Right atrium auricular region (tissue), 2 donors: ENCODE measurements around the gene ADARB2. TPM values are rescaled to one million over a fixed set of nuclear protein-coding genes. Genes with fewer than 3 reads are reported as not detected.
A peak's percentile ranks its signal among the peaks of the same experiment; 100 is the strongest.
"Not testable (repeated sequence)": the region's sequence is repeated elsewhere in the genome, so short reads cannot be mapped to it uniquely, and the experiment has no call there.

Source experiments
- DNase-seq: peaks from one replicate; pipeline ENCODE4 v3.0.0-alpha.2; 2019; ENCODE audit warnings: low spot score
- H3K27ac ChIP-seq, 2 donors: fragments of 200-600 bp; sonication (generic); 1 replicate in 1 of 2; 2 replicates in 1 of 2; pipeline ENCODE4 v1.5.1; 2016 to 2019
- H3K27me3 ChIP-seq, 2 donors: fragments of 200-600 bp; sonication (generic); one replicate each; pipeline versions ENCODE4 v1.5.1 to v1.6.0; 2017 to 2019
- H3K36me3 ChIP-seq: fragments of 200-600 bp; sonication (generic); one replicate; pipeline ENCODE4 v1.5.1; 2016
- H3K4me1 ChIP-seq, 2 donors: fragments of 200-600 bp; sonication (generic); one replicate each; pipeline versions ENCODE4 v1.5.1 to v1.6.0; 2017 to 2019
- H3K4me3 ChIP-seq, 2 donors: fragments of 200-600 bp; sonication (generic); 1 replicate in 1 of 2; 2 replicates in 1 of 2; pipeline ENCODE4 v1.5.1; 2017 to 2019; ENCODE audit warnings: mild to moderate bottlenecking in 1 of 2, moderate library complexity in 1 of 2
- H3K9me3 ChIP-seq, 2 donors: fragments of 200-600 bp; sonication (generic); one replicate each; pipeline ENCODE4 v1.5.1; 2019
- total RNA-seq, 2 donors: library from RNA; depleted of rRNA; stranded (reverse); fragments of >200 nt; gene quantifications; one replicate each; pipeline ENCODE4 v1.1.0, GENCODE V29; 2016
- TF ChIP-seq, protein P1 (sequence below), 2 donors: fragments of 200-600 bp; sonication (generic); IDR thresholded peaks; one replicate each; pipeline ENCODE4 v1.5.1; 2019; ENCODE audit warnings: antibody characterized with exemption in 2 of 2

ADARB2 gene
- total RNA-seq, 2 donors from 2014 or later: 0.33 to 0.71 TPM

DNA sequence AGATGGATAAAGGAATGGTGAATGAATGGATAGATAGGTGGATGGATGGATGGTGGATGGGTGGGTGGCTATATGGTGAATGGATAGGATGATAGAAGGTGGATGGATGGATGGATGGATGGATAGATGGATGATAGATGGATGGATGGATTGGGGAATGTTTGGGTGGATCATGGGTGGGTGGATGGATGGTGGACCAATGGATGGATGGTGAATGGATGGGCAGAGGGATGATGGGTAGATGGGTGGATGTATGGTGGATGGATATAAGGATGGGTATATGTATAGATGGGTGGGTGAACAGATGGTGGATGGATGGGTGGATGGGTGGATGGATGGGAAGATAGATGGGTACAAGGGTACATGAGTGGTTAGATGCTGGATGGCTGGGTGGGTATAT is 322.4 kb downstream of the ADARB2 start:
- no peak for DNase-seq
- no peak overlapping the region for H3K4me3 ChIP-seq
- no peaks in the 10 kb centered on the region for H3K4me1 ChIP-seq
- TF ChIP-seq, protein P1, sequence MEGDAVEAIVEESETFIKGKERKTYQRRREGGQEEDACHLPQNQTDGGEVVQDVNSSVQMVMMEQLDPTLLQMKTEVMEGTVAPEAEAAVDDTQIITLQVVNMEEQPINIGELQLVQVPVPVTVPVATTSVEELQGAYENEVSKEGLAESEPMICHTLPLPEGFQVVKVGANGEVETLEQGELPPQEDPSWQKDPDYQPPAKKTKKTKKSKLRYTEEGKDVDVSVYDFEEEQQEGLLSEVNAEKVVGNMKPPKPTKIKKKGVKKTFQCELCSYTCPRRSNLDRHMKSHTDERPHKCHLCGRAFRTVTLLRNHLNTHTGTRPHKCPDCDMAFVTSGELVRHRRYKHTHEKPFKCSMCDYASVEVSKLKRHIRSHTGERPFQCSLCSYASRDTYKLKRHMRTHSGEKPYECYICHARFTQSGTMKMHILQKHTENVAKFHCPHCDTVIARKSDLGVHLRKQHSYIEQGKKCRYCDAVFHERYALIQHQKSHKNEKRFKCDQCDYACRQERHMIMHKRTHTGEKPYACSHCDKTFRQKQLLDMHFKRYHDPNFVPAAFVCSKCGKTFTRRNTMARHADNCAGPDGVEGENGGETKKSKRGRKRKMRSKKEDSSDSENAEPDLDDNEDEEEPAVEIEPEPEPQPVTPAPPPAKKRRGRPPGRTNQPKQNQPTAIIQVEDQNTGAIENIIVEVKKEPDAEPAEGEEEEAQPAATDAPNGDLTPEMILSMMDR (IDR thresholded peaks at IDR 0.05): no peak
- no peak overlapping the region for H3K27ac ChIP-seq
- H3K36me3 ChIP-seq: no peaks in the 10 kb centered on the region
- H3K9me3 ChIP-seq: no peaks in the 10 kb centered on the region
- no peaks in the 10 kb centered on the region for H3K27me3 ChIP-seq

DNA sequence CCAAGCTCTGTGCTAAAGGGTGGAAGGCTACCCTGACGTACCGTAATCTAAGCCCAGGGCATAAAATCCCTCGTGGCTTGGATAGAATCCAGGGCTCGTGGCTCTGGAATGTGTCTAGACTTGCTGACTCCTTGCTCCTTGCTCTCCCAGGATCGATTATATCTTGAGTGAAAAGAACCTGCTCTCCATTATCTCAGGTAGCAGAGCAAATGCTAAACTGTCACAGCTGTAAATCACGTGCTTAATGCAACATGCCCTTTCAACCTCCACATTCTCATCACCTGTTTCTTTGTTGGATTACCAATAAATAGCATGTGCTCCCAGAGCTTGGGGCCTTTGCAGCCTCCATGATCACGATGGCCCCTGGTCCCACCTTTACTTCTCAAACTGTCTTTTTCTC is 323.0 kb downstream of the ADARB2 start:
- not testable (repeated sequence) for DNase-seq, H3K36me3 ChIP-seq, H3K27ac ChIP-seq, H3K27me3 ChIP-seq, H3K9me3 ChIP-seq, H3K4me3 ChIP-seq, H3K4me1 ChIP-seq

DNA sequence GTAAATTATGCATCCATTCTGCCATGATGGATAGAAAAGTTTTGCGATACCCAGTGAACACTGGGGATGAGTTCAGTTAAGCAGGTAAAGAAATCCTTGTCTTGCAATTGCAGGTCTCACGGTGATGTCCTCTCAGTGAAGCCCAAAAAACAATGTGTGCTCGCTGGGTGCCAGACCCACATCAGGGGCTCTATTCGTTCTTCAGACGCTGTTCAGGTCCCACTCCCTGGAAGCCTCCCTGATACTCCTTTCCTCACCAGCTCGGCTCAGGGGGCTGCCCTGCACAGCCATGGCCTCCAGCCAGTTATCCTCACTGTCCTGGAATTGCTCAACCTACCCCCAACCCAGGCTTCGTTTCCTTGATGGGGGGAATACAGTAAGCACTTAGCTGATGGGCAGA is 323.5 kb downstream of the ADARB2 start:
- Histone ChIP-seq H3K36me3 (no peaks in the 10 kb centered on the region), H3K9me3 (no peaks in the 10 kb centered on the region), H3K4me1 (no peaks in the 10 kb centered on the region), H3K4me3 (no peak overlapping the region), H3K27ac (no peak overlapping the region), H3K27me3 (no peaks in the 10 kb centered on the region)
- peak; percentile 47 for DNase-seq
- TF ChIP-seq, protein P1 (IDR thresholded peaks at IDR 0.05): no peak

DNA sequence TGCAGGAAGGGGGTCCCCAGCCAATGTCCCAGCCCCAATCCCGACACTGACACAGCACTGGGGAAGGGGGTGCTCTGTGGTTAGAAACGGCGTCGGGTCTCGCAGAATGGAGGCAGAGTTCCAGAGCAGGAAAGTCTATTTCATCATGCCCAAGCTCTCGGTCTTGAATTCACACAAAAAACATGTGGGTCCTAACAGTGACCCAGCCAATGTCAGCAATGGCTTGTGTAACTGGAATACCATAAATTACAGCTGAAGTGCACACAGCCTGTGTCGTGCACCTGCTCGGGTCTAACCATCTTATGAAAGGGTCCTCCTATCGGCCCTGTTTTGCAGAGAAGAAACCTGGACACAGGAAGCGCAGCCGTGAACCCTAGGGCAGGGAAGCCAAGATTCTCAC is 324.1 kb downstream of the ADARB2 start:
- Histone ChIP-seq H3K27ac (no peak overlapping the region), H3K36me3 (no peaks in the 10 kb centered on the region), H3K27me3 (no peaks in the 10 kb centered on the region), H3K4me3 (no peak overlapping the region), H3K9me3 (no peaks in the 10 kb centered on the region), H3K4me1 (no peaks in the 10 kb centered on the region)
- DNase-seq: peak; percentile 11
- TF ChIP-seq, protein P1 (IDR thresholded peaks at IDR 0.05): no peak

DNA sequence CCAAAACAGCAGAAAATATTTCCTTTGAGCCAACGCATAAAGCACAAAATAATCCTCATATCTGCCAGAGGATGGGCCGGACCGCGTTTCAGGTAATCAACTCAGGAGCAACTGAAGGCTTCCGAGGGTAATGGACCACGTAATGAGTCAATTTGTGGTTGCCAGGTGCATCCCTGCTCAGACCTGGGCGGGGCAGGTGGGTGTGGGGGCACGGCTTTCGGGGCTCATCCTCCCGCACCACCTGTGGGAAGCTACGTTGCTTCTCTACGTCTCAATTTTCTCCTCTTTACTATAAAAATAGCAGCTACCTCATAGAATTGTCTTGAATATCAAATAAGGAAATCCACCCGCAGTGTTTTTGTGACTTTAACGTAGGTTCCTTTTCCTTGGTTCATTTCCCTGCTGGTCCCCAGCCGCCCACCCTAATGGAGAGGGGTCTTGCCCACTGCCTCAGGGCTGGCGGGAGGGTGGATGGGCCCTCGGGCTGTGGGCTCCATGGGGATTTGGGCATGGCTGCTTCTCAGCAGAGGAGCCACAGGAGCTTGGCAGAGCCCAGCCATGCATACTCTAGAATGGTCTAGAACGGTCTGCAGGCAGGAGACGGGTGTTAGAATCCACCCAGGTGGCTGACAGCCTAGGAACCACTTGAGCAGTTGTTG is 324.7 kb downstream of the ADARB2 start:
- Histone ChIP-seq H3K27me3 (no peaks in the 10 kb centered on the region), H3K27ac (no peak overlapping the region), H3K4me3 (no peak overlapping the region), H3K4me1 (no peaks in the 10 kb centered on the region), H3K36me3 (no peaks in the 10 kb centered on the region), H3K9me3 (no peaks in the 10 kb centered on the region)
- TF ChIP-seq, protein P1 (IDR thresholded peaks at IDR 0.05): no peak
- peak; percentile 23 for DNase-seq

DNA sequence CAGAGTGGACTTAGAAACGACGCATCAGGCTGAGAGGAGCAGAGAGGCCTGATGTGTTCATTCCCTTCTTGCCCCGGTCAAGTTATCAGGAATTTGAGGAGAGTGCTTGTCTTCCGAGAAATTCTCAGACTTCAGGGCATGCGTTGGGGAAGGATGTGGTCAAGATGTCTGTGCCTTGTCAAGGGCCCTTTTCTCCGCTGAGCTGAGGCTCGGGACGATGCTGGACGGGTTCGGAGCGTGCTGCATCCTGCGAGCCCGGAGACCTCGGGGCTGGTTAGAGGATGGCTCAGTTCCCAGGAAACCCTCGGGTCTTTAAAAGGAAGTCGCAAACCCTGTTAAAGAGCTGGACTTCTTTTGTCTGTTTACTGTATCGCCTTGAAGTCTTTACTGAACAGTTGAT is 325.4 kb downstream of the ADARB2 start:
- DNase-seq: peak; percentile 36
- no peak overlapping the region for H3K27ac ChIP-seq
- no peaks in the 10 kb centered on the region for H3K27me3 ChIP-seq
- H3K9me3 ChIP-seq: no peaks in the 10 kb centered on the region
- no peaks in the 10 kb centered on the region for H3K4me1 ChIP-seq
- no peaks in the 10 kb centered on the region for H3K36me3 ChIP-seq
- TF ChIP-seq, protein P1 (IDR thresholded peaks at IDR 0.05): no peak
- H3K4me3 ChIP-seq: no peak overlapping the region
